ENCODE results near the gene PAX7.
"Not testable (repeated sequence)": the region's sequence is repeated elsewhere in the genome, so short reads cannot be mapped to it uniquely, and the experiment has no call there.

The PAX7 gene

GRCh38 chr1:18734461-18735223 is 104.0 kb downstream of the PAX7 start:
- no peak for DNase-seq

GRCh38 chr1:18735224-18735997 is 104.8 kb downstream of the PAX7 start:
- DNase-seq, result no peak

- DNase-seq, result no peak
Observed at GRCh38 chr1:18736958-18737357, 106.3 kb downstream of the PAX7 start.

- DNase-seq, result no peak
Observed at GRCh38 chr1:18738126-18738525, 107.5 kb downstream of the PAX7 start.

GRCh38 chr1:18738617-18739016 is 108.0 kb downstream of the PAX7 start:
- DNase-seq, result no peak

GRCh38 chr1:18739408-18739807 is 108.8 kb downstream of the PAX7 start:
- DNase-seq, result no peak

- no peak for DNase-seq
Observed at GRCh38 chr1:18739897-18740296, 109.3 kb downstream of the PAX7 start.

- no peak for DNase-seq
Observed at GRCh38 chr1:18740617-18741016, 110.0 kb downstream of the PAX7 start.

- DNase-seq, result no peak
Observed at GRCh38 chr1:18743233-18743632, 112.6 kb downstream of the PAX7 start.

- not testable (repeated sequence) for DNase-seq
Observed at GRCh38 chr1:18744381-18744780, 113.7 kb downstream of the PAX7 start.

- no peak for DNase-seq
Observed at GRCh38 chr1:18746981-18747380, 116.3 kb downstream of the PAX7 start.

GRCh38 chr1:18747671-18748070 is 117.0 kb downstream of the PAX7 start:
- no peak for DNase-seq

GRCh38 chr1:18748435-18748834 is 117.8 kb downstream of the PAX7 start:
- DNase-seq, result no peak

- DNase-seq, result no peak
Observed at GRCh38 chr1:18749569-18749968, 118.9 kb downstream of the PAX7 start.

GRCh38 chr1:18750600-18750999 is 120.0 kb downstream of the PAX7 start:
- no peak for DNase-seq

- no peak for DNase-seq
Observed at GRCh38 chr1:18751425-18751824, 120.8 kb downstream of the PAX7 start.

- no peak for DNase-seq
Observed at GRCh38 chr1:18752409-18752808, 121.8 kb downstream of the PAX7 start.

GRCh38 chr1:18760156-18760555 is 129.5 kb downstream of the PAX7 start:
- no peak for DNase-seq

GRCh38 chr1:18761948-18762840 is 131.5 kb downstream of the PAX7 start:
- no peak for DNase-seq

GRCh38 chr1:18764362-18764761 is 133.7 kb downstream of the PAX7 start:
- no peak for DNase-seq

GRCh38 chr1:18765725-18766124 is 135.1 kb downstream of the PAX7 start:
- DNase-seq, result no peak

GRCh38 chr1:18766328-18766727 is 135.7 kb downstream of the PAX7 start:
- DNase-seq, result no peak

- not testable (repeated sequence) for DNase-seq
Observed at GRCh38 chr1:18767576-18767975, 136.9 kb downstream of the PAX7 start.
